HFF-Myc (cell line): Measurements from ENCODE around the gene RFNG.

Experiments
- DNase-seq: peaks from one replicate; pipeline ENCODE4 v3.0.0-alpha.2; 2011; ENCODE audit warnings: low read depth; ENCODE audit errors: extremely low read depth
- H3K4me3 ChIP-seq: replicated peaks from 2 replicates; pipeline ENCODE4 v1.5.1; 2011; ENCODE audit warnings: low read depth, mild to moderate bottlenecking, control low read depth, low read length
- CTCF ChIP-seq: IDR thresholded peaks from 2 replicates; pipeline ENCODE4 v1.5.1; 2012; ENCODE audit warnings: mild to moderate bottlenecking, low read depth, low read length, control low read depth; ENCODE audit errors: missing control alignments

Gene RFNG

GRCh38 chr17:82047379-82047778 is 4.2 kb downstream of the RFNG start:
- no peak overlapping the region for H3K4me3 ChIP-seq
- no peak for TF ChIP-seq CTCF
- no peak for DNase-seq

GRCh38 chr17:82046903-82047302 is 4.7 kb downstream of the RFNG start:
- TF ChIP-seq CTCF, result no peak
- DNase-seq, result no peak
- H3K4me3 ChIP-seq, result no peak overlapping the region

- no peak for DNase-seq
- H3K4me3 ChIP-seq, result no peak overlapping the region
- TF ChIP-seq CTCF, result no peak
Observed at GRCh38 chr17:82045936-82046484, 5.6 kb downstream of the RFNG start.

GRCh38 chr17:82043507-82043906 is 8.1 kb downstream of the RFNG start:
- TF ChIP-seq CTCF, result no peak
- no peak overlapping the region for H3K4me3 ChIP-seq
- no peak for DNase-seq

GRCh38 chr17:82042649-82043048 is 9.0 kb downstream of the RFNG start:
- no peak overlapping the region for H3K4me3 ChIP-seq
- TF ChIP-seq CTCF, result no peak
- DNase-seq, result no peak

- DNase-seq, result no peak
- H3K4me3 ChIP-seq, result no peak overlapping the region
- no peak for TF ChIP-seq CTCF
Observed at GRCh38 chr17:82041144-82041814, 10.3 kb downstream of the RFNG start.
